Hematopoietic multipotent progenitor cell treated with erythropoietin and hydrocortisone succinate and interleukin-3 and kit ligand, for 15 days (in vitro differentiated cells): ENCODE measurements around the gene RBM38.

Source experiments
- DNase-seq: peaks from one replicate; pipeline ENCODE4 v3.0.0-alpha.2; 2015; ENCODE audit warnings: low spot score

RBM38 gene

GRCh38 chr20:57391439-57392301 lies 474 bp downstream of the RBM38 start:
- peak; percentile 56 for DNase-seq

- peak; percentile 65 for DNase-seq
Observed at GRCh38 chr20:57392512-57393271, 1.5 kb downstream of the RBM38 start.

- DNase-seq, result peak; percentile 30
Observed at GRCh38 chr20:57393321-57394120, 2.3 kb downstream of the RBM38 start.

GRCh38 chr20:57394121-57395082 lies 3.2 kb downstream of the RBM38 start:
- no peak for DNase-seq

- no peak for DNase-seq
Observed at GRCh38 chr20:57395111-57395966, 4.1 kb downstream of the RBM38 start.

- DNase-seq, result no peak
Observed at GRCh38 chr20:57396212-57396983, 5.2 kb downstream of the RBM38 start.

- DNase-seq, result peak; percentile 20
Observed at GRCh38 chr20:57396984-57397692, 5.9 kb downstream of the RBM38 start.

- no peak for DNase-seq
Observed at GRCh38 chr20:57397693-57398108, 6.5 kb downstream of the RBM38 start.

GRCh38 chr20:57398231-57398821 lies 7.1 kb downstream of the RBM38 start:
- no peak for DNase-seq

GRCh38 chr20:57398901-57399535 lies 7.8 kb downstream of the RBM38 start:
- DNase-seq, result no peak

- DNase-seq, result no peak
Observed at GRCh38 chr20:57399587-57400155, 8.5 kb downstream of the RBM38 start.

GRCh38 chr20:57400231-57400701 lies 9.1 kb downstream of the RBM38 start:
- no peak for DNase-seq

GRCh38 chr20:57400821-57401564 lies 9.8 kb downstream of the RBM38 start:
- DNase-seq, result no peak

- no peak for DNase-seq
Observed at GRCh38 chr20:57401565-57401918, 10.3 kb downstream of the RBM38 start.

GRCh38 chr20:57402206-57403125 lies 11.3 kb downstream of the RBM38 start:
- no peak for DNase-seq

- DNase-seq, result no peak
Observed at GRCh38 chr20:57403216-57403615, 12.0 kb downstream of the RBM38 start.
